GM18519 (cell line): ENCODE results near the gene CNDP2.

Experiments
- ATAC-seq: cut with Tn5 transposase; IDR thresholded peaks from one replicate; pipeline ENCODE4 v1.9.1; 2021; ENCODE audit warnings: mild to moderate bottlenecking, moderate library complexity; ENCODE audit not compliant: unreplicated experiment, low FRiP score

The CNDP2 gene

DNA sequence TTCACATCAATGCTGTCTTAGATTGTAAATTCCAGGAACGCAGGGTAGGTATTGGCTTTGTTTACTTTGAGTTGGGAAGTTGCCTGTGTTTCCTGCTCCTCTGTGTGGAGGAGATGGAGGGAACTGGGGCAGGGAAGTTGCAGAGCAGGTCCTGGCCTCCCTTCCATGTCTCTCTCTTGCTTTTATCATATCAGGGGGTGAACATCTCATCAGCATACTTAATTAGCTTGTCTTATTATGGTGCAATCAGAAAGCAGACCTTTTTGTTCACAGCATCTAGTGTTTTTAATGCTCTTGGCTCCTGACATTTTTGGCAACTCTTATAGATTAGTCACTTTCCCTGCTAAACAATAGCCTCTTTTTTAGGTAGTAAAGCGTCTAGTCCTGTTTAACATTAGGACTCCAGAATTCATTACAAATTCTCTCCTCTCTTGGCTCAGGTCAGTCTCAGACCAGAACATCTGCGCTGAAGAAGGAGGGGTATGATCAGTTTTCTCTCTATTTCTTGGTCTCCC, 27.6 kb upstream of the CNDP2 start:
- ATAC-seq: no peak

DNA sequence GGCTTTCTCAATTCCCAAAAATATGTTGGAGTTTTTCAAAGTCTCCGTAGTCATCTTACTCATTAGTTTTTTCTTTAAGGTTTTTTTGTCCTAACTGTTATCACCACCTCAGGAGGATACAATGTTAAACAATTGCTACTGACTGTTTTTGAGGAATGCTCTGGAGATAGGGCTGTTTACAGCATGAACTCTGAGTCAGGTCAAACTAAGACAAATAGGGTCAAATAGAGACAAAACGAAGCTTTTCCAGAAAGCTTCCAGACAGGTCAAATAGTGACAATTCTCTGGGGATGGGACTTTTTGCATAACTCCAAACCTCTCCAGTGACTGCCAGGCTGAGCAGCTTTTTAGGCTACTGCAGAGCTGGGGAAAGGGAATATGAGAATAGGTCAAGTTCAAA, 23.9 kb upstream of the CNDP2 start:
- no peak for ATAC-seq

DNA sequence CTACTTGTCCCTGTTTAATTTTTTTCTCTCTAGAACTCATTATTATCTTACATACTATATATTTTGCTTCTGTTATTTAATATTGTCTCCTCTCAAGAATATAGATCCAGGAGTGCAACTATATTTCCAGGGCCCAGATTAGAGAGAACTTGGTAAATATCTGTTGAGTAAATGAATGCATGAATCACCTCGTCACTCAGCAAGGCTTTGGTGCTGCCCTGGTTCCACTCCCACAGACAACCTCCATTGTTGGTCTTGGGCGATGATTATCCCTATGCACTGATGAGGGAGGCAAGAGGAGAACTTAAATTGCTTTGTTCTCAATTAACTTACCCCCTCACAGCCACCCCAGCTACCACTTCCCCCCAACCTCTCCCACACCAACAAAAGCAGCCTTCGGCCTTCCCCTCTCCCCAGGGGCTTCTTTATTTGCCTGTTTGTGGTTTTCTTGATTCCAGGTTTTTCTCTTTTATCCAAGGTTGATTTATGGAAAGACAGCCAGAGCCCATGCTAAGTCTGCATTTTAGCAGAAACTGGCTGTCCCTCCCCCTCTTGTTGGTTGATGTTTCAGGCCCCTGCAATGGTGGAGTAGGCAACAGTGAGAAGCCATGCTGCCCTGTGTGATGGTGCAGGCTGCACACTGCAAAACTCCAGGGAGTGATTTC, 22.1 kb upstream of the CNDP2 start:
- ATAC-seq: no peak

DNA sequence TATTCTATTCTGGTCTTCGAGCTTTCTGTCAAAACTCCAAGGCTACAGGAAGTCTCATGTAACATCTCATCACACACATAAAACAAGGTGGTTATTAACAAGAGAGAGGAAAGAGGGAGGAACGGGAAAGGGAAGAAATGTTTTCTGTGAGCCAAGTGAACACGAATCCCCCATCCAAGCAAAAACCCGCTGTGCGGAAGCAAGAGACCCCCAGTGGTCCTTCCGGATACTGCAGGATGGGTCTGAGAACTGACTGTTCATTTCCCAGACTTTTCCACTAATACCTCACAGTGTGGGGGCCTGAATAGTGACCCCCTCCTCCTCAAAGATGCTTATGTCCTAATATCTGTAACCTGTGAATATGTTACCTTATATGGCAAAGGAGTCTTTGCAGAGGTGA, 20.0 kb upstream of the CNDP2 start:
- ATAC-seq: no peak

DNA sequence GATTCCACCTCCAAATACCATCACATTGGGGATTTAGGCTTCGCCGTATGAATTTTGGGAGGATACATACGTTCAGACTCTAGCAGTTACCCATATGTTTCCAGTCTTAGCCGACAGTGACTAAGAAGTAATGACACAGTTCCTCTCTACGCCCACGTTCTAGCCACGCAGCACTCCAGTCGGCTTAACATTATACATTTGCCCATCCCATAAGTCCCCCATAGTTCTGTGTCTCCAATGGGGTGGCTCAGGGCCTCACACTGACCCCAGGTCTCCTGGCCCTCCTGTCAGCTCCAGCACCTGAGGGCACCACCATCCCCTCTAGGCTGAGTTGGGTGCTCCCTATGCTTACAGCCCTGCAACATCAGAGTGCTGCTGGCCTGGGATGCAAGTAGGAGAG, 18.4 kb upstream of the CNDP2 start:
- no peak for ATAC-seq

DNA sequence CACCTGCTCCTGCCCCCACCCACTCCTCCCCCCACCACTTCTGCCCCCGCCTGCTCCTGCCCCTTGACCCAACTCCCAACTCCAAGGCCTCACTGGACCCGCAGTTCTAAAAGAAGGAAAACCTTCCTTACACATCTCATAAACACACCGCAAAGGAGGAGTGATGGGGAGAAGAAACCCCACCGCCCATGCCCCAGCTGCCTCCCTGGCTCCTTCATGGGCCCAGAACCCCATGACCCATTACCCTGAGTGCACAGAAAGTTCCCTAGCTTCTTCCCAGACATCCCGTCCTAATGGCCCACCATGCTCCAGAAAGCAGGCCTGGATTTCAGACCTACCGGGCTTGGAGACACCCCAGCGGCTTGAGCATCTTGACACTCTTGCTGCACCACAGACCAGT, 17.8 kb upstream of the CNDP2 start:
- ATAC-seq: no peak

DNA sequence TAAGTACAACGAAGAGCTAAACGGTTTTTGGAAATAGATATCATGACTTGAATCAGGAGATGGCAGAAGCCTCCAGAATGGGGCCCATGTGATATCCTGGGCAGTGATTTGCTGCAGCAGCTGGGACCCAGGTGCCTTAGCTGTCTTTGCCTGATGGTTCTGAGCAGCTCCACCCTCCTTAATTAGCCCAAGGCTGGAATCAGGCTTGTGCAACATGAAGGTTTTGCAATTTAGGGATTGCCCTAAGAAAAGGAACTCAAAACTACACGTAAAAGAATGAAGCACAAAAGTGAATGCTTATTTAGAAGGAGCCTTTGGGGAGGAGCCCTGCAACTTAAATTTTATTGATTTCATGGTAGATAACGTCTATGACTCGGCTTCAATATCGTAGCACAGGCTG, 17.3 kb upstream of the CNDP2 start:
- ATAC-seq: no peak

DNA sequence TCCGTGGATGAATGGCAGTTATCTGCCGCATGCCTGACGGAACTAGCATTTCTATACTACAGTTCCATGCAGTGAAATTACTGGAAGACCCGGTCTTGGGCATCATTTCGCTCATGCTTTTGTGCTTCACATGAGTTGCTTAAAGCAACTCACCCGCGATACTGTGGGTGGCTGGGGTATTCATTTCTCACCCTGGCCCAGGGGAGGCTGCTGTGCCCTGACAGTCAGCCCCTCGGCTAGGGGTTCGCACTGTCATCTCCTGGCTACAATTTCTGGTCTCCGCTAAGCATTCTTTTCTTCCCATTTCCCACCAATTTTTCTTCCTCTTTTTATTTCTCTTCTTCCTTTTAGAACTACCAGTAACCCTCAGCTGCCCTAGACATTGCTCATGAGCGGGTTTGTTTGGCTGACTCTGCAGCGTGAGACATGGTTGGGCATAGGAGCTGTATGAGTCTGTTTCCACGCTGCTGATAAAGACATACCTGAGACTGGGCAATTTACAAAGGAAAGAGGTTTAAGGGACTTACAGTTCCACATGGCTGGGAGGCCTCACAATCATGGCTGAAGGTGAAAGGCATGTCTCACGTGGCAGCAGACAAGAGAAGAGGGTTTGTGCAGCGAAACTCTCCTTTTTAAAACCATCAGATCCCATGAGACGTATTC, 16.5 kb upstream of the CNDP2 start:
- ATAC-seq: no peak

DNA sequence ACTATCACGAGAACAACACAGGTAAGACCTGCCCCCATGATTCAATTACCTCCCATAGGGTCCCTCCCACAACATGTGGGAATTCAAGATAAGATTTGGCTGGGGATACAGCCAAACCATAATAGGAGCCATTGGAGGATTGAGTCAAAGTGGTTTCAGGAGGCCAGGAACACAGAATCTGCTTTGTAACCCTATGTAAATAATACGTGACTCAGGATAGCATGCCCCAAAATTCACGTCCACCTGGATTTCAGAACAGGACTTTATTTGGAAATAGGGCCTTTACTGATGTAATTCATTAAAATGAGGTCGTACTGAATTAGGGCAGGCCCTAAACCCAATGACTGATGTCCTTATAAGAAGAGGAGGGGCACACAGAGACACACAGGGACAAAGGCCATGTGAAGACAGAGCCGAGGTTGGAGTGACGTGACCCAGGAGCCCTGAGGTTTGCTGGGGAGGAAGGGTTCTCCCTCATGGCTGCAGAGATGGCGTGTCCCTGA, 16.0 kb upstream of the CNDP2 start:
- no peak for ATAC-seq

DNA sequence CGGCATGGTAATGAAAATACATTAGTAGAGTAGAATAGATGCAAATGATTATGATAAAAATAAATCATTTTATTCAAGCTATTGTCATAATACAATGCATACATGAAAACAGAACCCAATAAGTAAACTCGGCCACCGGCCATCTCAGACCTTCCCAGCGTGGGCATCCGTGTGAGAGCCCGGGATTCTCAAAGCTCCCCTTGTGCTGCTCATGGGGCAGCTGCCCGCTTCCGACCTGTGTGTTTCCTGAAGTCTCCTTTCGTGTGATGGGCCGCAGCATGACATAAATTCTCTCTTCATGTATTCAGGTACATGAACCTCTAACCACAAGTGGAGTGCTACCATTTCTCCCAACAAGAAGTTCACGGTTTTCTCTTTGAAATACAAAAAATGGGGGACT, 13.5 kb upstream of the CNDP2 start:
- ATAC-seq: no peak

DNA sequence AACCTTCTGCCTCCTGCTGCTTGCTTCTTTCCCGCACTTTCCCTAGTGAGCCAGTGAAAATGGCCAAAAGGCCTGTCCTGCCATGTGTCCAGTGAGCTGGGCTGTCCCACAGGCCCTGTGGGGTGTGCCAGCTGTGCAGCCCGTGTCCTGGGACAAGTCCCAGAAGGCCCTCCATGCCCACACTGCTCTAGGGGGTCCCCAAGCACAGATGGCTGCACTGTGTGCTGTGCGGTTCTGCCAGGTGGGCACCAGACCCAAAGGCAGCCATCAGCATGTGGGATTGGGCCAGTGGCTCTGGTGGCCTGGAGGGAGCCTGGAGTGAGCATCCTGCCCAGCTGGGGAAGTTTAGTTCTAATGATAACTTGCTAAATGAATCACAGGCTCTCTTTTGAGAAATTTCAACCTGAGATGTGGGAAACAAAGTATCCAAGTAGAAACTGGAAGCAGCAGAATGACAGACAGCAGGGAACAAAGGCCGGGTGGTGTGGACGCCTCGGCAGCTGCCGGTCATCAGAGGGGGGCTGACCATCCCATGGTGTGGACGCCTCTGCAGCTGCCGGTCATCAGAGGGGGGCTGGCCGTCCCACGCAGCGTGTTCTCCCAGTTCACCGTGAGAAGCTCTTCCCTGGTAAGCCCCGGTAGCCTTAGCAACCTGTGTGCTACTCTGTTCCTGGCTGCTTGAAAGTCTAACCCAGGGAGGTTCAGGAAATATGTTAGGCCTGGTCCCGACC, 9.9 kb upstream of the CNDP2 start:
- no peak for ATAC-seq

DNA sequence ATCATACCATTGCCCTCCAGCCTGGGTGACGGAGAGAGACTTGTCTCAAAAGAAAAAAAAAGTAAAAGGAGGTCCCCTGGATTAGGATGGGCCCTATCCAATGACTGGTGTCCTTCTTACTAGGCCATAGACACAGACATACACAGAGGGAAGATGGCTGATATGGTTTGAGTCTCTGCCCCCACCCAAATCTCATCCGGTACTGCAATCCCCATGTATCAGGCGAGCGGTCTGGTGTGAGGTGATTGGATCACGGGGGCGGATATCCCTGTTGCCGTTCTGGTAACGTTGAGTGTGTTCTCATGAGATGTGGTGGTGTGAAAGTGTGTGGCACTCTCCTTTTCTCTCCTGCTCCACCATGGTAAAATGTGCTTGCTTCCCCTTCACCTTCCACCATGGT, 7.8 kb upstream of the CNDP2 start:
- no peak for ATAC-seq

DNA sequence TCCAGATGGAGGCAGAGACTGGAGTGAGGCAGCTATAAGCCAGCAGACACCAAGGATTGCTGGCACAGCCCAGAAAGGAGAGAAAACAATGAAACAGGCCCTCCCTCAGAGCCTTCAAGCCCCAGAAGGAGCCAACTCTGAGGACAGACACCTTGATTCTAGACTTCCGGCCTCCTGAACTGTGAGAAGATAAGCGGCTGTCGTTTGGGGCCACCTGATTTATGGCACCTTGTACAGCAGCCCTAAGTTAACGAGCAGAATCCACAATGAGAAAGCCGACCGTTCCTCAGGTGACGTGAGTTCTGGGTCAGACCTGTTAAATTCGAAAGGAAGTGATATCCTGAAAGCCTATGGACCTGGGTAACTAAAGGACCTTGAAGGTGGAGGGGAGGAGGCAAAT, 7.3 kb upstream of the CNDP2 start:
- ATAC-seq: no peak

DNA sequence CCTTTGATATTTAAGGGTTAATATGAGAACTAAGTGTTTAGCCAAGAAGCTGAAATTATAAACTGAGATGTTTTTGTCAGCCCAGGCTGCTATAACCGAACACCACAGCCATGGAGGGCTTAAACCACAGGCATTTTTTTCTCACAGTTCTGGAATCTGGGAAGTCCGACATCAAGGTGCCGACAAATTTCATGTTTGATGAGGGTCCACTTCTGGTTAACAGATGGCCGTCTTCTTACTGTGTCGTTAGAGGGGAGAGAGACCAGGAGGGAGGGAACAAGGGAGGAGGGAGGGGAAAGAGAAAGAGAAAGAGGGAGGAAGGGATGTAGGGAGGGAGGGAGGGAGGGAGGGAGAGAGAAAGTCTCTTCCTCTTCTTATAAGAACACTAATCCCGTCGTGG, 6.5 kb upstream of the CNDP2 start:
- ATAC-seq: no peak

DNA sequence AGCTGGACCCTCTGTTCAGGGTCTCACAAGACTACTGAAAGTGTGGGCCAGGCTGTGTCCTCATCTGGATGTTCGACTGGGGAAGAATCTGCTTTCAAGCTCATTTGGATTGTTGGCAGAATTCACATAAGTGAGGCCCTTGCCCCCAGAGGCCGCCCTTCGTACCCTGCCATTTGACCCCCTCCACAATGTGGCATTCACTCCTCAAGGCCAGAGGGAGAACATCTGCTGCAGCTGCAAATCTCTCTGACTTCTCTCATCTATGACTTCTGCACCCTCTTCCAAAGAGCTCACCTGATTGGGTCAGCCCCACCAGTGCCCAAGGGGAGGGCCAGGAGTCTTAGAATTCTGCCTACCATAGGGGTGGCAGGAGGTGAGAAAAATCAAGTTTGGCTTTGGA, 3.9 kb upstream of the CNDP2 start:
- ATAC-seq: no peak

DNA sequence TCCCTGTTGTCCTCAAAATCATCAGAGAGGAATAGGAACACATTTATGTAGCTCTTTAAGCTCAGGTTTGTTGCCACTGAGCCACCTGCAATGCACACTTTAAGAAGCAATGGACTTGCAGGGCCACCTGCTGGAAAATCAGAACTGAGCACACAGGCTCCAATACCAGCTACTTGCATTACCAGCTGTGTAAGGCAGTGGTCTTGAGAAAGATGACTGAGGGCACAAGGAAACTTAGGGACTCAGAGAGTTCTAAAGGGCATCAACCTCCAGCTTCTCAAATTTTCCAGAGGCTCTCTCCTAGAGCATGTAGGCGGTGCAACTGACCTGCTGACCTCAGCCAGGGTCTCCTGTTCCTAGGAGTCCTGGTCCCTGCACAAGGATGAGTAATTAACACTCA, 2.5 kb upstream of the CNDP2 start:
- peak; percentile 41 for ATAC-seq

DNA sequence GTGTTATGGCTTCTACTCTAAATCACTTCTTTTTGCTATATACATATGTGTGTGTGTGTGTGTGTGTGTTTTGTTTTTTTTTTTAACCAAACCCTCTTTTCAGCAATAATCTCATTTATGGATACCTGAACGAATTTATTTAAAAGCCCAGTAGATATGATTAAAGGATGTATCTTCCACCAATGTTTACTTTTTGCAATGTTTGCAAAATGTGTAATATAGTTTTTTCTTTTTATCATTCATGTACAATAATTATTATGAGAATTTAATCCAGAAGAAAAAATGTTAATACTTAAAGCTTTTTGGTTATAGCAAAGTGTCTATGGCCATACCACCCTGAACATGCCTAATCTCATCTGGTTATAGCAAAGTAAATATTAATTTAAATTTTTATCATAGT, 1.6 kb upstream of the CNDP2 start:
- ATAC-seq: no peak

DNA sequence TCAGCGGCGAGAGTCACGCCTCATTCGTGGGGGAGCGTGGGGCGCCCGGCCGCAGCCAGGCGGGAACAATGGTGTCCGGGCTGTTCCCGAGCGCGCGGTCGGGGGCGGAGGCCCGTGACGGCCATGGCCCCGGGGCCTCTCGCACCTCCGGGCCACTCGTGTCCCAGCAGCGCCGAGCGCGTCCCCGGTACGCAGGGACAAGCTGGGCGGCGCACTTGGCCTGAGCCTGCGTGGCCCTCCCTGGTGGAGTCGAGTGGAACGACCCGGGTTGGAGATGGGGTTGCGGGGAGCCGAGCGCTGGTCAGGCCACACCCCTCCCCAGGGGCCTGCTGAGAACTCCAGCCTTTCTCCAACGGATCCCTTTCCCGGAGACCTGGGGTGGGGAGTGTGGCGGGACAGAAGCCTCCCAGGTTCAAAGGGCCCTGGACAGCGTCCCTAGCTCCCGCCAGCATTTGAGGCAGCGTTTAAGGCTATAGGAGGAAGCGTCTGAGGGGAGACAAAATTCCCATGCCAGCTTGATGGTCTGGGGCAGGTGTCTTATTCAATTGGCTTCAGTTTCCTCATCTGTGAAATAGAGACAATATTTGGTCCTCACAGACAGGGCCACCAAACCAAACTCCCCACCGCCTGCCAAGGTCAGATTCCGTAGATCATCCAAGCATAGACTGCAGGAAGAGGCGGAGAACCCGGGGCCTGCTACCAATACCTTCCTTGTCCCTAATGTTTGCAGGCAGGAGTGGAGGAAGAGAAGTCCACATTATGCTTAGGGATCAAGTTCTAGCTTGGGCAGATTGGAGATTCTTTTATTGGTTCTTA, 553 bp downstream of the CNDP2 start:
- peak; percentile 9 for ATAC-seq

DNA sequence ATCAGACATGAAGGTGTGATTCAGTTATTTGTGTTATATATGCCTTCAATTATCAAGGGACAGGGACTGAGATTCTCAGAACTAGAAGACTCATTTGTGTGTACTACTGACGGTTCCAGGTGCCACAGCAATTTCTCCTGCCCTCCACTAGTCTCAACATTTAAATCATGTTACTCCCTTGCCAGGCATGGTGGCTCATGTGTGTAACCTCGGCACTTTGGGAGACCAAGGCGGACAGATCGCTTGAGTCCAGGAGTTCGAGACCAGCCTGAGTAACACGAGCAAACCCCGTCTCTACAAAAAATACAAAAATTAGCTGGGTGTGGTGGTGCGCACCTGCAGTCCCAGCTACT, 1.1 kb downstream of the CNDP2 start:
- ATAC-seq: no peak

DNA sequence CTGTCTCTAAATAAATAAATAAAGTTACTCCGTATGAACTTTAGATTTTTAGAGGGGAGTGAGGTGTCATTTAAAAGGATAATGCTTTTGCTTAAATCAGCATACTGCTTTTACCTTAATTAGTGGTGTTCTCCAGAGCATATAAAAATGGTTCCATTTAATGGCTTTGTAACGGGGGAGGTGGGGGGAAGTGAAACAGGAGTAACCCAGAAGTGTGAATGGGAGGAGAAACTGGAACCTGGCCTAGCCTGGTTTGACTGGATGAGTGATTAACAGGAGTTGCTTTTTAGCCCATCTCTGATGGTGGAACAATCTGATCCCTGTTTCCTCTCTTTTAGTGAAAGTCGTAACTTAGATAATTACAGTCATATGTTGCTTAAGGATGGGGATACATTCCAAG, 1.6 kb downstream of the CNDP2 start:
- ATAC-seq: no peak
